Stimulated activated CD8-positive, alpha-beta memory T cell treated with anti-CD3 and anti-CD28 coated beads, Interleukin-12 subunit alpha, Interleukin-12 subunit beta, amount 100 ng/mL, for 24 hours (primary cell): ENCODE results near the gene SCAI.
"Not testable (repeated sequence)": the region's sequence is repeated elsewhere in the genome, so short reads cannot be mapped to it uniquely, and the experiment has no call there.

ENCODE experiments used
- DNase-seq: peaks from one replicate; pipeline ENCODE4 v3.0.0-alpha.2; 2020; ENCODE audit errors: extremely low read depth

Gene SCAI

DNA sequence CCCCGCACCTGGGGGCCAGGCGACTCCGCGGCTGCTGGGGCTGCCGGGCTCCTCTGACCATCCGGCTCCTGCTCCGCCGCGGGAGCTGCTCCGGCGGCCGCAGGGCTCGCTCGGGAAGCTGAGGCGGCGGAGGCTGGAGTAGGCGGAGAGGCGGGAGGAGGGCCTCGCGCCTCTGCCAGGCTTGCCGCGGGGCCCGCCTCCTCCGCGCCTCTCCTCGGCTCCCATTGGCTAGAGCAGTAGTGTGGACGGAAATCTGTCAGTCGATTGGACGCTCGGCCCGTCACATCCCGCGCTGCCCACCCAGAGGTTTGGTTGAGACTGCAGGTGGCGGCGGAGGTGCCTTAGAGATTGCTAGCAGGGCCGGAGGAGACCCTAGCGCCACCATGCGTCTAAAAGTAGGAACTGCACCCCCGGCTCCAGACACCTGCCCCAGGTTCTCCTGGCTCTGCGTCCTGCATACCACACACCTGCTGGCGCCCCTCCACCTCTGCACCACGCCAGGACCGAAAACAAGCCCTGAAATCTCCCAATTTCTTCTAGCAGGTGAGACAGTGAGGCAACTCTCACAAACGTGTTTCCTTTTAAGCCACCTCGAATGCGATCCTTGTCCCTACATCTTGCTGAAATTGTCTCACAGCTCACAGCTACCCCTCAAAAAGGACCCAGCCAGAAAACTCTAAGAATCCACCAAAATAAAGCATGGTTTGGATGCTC, at the start of gene SCAI:
TSS of gene SCAI (minus strand) at position 152 of the 714 bp plus-strand sequence. CDS start at position 61, 91 bp downstream.
- DNase-seq: peak; percentile 94

- DNase-seq: no peak
Measured at GRCh38 chr9:125190361-125190801, 47.1 kb upstream of the SCAI start.

DNA sequence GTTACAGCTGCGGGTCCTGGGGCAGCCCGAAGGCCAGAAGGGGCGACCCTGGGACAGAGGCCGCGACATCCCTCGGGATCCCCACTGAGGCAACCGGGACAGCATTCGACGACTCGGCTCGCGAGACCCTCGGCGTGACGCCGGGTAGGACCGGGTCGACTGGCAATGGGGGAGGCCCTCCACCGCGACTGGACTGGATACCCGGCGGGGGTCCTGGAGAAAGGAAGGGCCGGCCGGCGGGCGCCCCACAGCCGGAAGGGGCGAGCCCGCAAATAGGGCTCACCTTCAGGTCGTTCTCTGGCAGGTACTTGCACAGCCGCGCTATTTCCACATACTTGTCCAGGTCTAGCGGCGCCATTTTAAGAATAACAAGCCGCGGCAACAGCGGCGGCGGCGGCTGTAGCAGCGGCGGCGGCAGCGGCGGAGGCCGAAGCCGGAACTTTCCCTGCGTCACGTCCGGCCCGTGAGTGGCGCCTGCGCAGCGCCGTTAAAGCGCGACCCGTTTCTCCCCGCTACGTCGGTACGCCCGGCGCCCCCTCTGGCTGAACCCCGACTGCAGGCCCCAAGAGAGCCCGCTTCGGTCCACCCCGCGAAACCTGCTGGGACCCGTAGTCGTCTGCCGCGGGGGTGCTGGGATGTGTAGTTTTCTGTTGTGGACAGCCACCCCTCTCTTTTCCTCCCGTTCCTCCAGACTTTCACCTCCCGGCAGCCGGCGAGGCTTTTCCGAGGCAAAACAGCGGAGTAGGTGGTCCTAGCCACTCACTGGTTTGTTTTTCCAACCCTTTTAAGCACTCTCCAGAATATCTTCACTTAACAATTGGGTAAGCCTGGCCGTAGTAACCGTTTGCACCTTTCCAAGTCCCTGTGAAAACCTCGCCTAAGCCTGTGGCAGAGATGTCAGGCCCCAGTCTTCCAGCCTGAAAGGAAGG, 46.3 kb upstream of the SCAI start, which contains the start of gene PPP6C:
TSS of gene PPP6C (minus strand) at position 443 of the 929 bp plus-strand sequence. CDS start at position 358, 85 bp downstream.
- peak; percentile 94 for DNase-seq

GRCh38 chr9:125189011-125189360, 45.7 kb upstream of the SCAI start:
- DNase-seq: no peak

DNA sequence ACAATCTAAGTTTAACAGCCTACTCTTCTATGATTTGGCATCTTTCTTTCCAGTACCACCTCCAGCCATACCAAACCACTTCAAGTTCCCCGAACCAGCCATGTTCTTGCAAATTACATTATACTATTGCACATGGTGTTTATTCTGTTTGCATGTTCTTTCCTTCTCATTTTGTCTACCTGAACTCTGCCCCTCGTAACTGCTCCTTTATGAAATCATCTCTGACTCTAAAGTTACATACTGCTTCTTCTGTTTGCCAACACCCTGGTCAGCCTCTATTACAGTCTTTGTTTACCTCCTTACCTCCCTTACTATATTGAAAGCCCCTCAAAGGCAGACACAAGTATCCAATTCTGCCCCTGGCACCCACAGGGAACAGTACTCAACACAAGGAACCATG, 40.2 kb upstream of the SCAI start:
- no peak for DNase-seq

DNA sequence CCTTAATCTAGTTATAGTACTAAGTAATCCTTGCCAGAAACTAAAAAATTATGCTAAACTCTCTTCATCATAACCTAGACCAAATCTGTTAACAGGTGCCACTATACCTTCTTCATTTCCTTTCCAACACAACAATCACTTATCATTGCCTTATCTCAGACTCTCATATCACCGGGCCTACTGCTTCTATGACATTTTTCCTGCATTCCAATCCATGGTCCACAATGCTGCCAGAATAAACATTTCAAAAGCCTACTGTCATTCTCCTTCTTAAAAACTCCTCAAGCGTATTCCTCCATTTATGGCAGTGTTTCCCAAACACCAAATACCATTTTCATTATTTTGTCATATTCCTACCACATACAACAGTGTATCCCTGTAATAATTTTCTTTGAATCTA, 39.7 kb upstream of the SCAI start:
- DNase-seq: no peak

- DNase-seq: not testable (repeated sequence)
Measured at GRCh38 chr9:125181756-125182155, 38.4 kb upstream of the SCAI start.

DNA sequence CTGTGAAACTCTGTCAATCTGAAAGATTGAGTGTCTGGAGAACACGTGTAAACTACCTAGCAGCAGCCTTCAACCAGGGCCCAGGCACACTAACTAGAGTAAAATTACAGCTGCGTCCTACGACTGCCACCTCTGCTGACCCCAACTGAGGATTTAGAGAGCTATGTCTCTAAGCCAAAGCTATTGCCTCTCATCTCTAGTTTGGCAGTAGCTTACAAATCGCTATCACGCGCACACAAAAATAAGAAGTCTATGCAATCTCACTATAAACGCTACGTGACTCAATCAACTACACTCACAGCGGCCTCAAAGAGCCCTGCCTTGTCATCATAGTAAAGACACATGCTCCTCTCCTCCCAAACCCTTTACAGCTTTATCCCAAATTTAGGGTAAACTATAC, 37.5 kb upstream of the SCAI start:
- no peak for DNase-seq

GRCh38 chr9:125179776-125180175, 36.4 kb upstream of the SCAI start:
- not testable (repeated sequence) for DNase-seq

- no peak for DNase-seq
Measured at GRCh38 chr9:125177888-125178287, 34.6 kb upstream of the SCAI start.

DNA sequence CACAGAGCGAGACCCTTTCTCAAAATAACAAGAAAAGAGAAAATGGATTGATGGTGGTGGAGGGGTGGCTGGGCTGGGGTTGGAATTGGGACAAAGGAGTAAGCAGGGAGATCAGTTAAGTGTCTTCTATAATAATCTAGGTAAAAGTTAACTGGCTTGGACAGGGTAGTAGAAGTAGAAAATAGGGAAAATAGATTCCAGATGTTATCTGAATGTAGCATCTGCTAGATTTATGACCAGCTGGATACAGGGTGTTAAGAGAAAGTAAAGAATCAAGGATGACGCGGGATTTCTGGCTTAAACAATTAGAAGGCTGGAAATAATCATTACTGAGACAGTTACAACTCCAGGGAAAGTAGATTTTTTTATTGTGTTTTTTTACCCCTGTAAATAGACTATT, 33.3 kb upstream of the SCAI start:
- DNase-seq: no peak

DNA sequence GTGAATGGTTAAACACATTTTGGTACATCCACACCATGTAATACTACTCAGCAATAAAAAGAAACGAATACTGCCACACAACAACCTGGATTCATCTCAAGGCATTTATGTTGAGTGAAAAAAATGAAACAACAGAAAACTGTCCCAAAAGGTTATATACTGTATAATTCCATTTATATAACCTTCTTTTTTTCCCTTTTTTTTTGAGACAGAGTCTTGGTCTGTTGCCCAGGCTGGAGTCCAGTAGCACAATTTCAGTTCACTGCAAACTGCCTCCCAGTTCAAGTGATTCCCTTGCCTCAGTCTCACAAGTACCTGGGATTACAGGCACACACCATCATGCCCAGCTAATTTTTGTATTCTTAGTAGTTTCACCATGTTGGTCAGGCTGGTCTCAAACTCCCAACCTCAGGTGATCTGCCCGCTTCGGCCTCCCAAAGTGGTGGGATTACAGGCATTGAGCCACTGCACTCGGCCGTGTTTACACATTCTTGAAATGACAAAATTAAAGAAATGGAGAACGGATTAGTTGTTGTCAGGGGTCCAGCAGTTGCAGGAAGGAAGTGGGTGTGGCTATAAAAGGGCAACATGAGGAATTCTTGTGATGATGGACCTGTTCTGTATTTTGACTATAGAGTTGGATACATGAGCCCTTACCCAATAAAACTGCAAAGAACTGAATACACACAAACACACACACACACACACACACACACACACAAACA, 28.9 kb upstream of the SCAI start:
- no peak for DNase-seq

DNA sequence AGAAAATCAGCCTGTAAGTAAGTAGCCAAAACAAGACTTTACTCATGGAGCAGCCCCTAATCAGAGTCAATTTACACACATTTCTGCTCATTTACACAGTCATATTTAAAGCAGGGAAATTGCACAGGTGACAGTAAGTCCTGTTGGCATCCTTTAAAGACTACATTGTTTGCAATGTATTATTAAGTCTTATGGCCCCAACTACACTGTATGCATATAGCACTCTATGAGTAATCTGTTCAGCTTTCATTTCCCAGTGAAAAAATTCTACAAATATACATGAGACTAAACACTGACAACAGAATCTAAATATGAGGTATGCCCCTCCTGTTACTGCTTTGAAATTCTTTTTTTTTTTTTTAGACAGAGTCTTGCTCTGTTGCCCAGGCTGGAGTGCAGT, 26.6 kb upstream of the SCAI start:
- no peak for DNase-seq

GRCh38 chr9:125166762-125167161, 23.4 kb upstream of the SCAI start:
- DNase-seq: no peak

- DNase-seq: not testable (repeated sequence)
Measured at GRCh38 chr9:125162891-125163290, 19.6 kb upstream of the SCAI start.

DNA sequence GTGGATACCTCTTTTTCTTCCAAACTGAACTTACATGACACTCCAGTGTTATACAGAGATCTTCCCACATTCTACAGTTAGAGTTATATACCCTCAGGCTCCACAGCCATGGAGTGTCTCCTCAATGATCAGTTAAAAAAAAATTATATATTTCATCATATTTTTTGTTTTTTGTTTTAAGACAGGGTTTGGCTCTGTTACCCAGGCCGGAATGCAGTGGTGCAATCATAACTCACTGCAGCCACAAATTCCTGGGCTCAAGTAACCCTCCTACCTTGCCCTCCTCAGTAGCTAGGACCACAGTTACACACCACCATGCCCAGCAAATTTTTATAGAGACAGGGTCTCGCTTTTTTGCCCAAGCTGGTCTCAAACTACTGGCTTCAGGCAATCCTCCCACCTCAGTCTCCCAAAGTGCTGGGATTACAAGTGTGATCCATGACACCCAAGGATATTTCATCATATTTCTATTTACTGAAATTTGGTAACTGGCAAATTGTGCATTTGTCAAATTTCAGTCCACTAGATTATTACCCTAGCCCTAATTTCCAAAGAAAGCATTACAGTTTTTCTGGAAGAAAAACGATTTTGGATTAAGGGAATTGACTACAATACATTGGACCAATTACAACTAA, 18.1 kb upstream of the SCAI start:
- DNase-seq: no peak

DNA sequence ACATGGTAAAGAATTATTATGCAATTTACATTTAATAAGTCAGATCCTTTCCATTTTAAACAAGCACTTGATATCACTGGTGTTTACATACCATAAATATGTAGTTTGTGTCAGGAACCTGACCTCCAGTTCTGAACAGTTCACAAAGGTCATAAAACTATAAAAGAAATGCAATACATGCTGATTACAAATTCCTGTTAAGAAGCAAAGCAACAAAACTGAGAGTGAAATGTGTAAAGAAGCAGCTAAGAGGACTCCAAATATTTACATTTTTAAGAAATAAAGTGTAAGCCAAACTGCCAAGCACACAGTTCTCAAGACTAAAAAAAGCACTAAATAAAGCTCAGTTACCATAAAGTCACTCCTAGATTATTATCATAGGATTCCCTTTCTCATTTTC, 17.4 kb upstream of the SCAI start:
- DNase-seq: no peak

DNA sequence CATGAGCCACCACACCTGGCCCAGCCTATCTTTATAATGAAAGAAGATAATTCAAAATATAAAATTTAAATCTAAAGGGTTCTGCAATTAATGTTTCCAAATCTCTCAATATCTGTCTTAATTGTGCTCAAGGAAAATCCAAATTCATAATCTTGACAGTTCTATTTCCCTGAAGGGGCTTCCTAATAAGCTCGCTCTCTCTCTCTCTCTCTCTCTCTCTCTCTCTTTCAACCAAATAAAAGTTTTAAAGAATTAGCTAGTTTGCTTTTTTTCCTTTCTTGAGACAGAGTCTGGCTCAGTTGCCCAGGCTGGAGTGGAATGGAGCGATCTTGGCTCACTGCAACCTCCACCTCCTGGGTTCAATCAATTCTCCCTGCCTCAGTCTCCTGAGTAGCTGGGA, 13.2 kb upstream of the SCAI start:
- no peak for DNase-seq

DNA sequence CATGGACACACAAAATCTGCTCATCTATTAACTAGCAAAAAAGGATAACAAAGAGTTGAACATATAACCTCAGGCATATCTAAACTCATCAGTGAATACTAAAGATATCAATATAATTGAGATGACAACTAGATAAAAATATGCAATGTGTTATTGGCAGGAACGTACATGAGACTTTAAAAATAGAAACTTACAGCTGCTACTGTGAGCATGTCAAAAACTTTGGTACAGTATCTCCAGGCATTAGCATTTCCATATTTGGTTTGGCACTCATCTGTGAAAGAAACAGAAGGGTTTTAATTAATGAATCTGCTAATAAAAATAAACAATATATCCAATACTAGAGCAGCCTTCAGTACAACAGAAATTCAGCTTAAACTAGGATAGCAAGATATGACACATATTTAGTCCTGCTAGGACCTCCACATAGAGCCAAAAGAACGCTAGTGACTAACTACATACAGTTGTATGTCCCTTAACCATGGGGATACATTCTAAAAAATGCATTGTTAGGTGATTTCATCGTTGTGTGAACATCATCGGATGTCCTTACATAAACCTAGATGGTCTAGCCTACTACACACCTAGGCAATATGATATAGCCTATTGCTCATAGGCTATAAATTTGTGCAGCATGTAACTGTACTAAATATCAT, 10.5 kb upstream of the SCAI start:
- DNase-seq: no peak

- DNase-seq: no peak
Measured at GRCh38 chr9:125151730-125152129, 8.4 kb upstream of the SCAI start.
